GM12872 (cell line): ENCODE results near the gene UCK2.

Experiments used
- CTCF ChIP-seq: IDR thresholded peaks from 3 replicates; pipeline ENCODE4 v1.5.1; 2011; ENCODE audit warnings: low read depth, mild to moderate bottlenecking, low read length, moderate library complexity; ENCODE audit not compliant: insufficient read depth

The UCK2 gene

DNA sequence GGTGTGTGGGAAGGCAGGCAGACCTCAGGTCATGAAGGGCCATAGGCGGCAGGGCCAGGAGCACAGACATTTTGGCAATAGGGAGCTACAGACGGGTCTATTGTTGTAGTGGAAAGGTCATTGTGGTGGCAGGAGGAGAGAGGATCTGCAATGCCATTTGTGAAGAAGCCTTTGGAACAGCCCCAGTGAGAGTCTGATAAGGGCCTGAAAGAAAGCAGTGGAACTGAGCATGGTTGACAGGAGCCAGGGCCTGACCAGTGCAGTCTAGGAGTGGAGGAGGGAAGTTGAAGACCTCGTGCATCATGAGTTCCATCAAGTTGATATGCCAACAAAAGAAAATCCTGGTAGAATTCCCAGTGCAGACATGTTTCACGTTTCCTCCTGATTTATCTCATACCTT is 65.5 kb downstream of the UCK2 start:
- TF ChIP-seq CTCF: no peak

DNA sequence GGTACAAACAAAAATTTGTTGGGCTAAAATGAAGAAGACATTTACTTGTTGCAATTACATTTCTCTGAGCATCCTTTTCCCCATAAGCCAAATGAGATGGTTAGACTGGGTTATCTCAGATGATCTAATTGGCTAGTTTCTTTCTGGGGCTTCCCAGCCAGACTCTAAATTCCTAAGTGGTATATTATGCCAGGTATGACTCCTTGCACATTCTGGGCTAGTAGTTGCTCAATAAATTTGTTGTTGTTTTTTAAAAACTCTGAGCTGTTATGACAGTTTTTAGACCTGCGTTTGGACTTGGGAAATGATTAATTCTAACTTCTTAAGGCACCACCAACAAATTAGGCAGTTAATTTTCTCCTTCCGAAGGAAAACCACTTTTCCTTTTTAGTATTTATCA is 66.1 kb downstream of the UCK2 start:
- no peak for TF ChIP-seq CTCF

DNA sequence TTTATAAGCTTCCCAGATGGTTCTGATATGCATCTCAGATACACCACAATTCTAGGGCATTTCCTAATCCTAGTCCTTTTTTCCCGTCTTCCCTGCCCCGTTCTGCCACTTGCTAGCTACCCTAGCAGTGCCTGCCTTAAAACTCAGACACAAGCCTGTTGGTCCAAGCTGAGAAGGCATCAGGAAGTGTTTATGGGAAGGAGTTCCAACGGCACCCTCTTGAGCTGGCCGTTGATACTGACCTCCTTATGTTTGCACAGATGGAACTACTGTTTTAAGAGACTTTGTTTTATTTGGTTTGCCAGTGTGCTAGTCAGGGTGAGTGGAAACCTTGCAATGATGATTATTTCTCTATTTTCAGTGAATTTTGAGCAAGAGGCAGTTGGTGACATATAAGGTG is 67.2 kb downstream of the UCK2 start:
- no peak for TF ChIP-seq CTCF

DNA sequence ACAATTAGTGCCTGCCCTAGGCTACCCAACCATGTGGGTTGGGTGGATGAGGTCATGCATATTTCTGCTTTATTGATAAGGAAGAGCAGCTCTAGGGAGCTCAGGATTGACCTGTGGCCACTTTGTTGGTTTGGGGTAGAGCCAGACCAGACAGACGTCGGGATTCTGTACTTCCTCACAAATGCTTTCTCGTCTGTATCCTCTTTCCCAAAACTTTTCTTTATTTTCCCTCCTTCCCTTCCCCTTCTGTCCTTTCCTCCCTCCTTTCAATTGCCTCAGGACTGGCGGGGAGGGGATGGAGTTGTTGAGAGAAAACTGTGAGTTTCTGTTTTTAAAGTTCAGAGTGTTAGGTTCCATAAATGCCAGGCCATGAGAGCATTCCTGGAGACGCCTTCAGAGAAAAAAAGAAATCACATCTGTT is 68.0 kb downstream of the UCK2 start:
- no peak for TF ChIP-seq CTCF

- no peak for TF ChIP-seq CTCF
These were observed 68.9 kb downstream of the UCK2 start for GRCh38 chr1:165896277-165896676.

GRCh38 chr1:165897326-165898303 is 70.2 kb downstream of the UCK2 start:
- TF ChIP-seq CTCF: no peak

- TF ChIP-seq CTCF: no peak
These were observed 71.4 kb downstream of the UCK2 start for GRCh38 chr1:165898837-165899236.
